Activated naive CD4-positive, alpha-beta T cell treated with Interleukin-2 at 50 U/mL for 16 hours (primary cell): ENCODE data around the gene TMEM87B.
A peak's percentile ranks its signal among the peaks of the same experiment; 100 is the strongest.
"Not testable (repeated sequence)": the region's sequence is repeated elsewhere in the genome, so short reads cannot be mapped to it uniquely, and the experiment has no call there.

Experiments used
- DNase-seq: peaks from one replicate; pipeline ENCODE4 v3.0.0-alpha.2; 2020

TMEM87B gene

DNA sequence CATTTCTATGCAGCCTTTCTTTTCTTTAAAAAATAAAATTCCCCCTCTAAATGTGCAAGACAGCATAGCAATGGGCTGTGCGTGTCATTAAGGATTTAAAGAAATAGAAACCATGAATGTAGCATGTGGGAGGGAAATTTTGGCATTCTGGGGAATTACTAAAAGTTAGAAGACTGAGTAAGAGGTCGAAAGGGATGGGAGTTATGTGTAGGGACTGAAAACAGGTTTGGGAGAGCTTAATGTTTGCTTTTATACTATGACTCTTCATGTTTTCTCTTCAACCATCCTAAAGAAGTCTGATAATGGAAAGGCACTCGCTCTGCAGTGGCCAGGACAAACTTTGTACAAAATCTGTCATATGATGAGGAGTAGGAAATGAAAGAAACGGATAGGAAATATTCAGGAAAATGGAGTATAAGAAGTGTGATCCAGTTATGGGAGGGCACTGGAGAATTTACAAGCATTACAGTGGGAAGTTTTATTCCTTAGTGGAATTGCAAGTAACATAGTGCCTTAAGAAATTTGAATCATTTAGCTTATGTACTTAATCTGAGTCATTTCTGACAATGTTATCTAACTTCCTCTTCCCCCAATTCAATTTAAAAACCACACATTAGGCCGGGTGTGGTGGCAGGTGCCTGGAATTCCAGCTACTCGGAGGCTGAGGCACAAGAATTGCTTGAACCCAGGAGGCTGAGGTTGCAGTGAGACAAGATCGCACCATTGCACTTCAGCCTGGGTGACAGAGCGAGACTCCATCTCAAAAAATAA lies 20.6 kb downstream of the TMEM87B start:
- no peak for DNase-seq

DNA sequence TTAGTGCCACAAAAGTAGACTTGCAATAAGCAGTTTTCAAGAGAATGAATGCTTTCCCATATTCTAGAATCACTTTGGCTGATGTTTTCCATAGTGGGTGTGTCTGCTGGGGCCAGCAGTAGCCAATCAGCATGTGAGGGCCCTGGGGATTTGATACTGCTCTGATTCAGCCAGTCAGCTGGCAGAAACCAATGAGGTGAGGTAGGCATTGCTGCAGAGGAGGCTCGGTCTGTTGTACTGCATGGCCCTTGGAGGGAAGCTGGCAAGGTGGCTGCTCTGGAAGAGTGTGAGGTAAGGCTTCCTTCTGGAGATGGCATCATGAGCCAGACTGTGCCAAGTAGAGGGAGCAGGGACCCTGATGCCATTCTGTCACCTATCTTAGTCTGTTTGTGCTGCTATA lies 22.7 kb downstream of the TMEM87B start:
- no peak for DNase-seq

DNA sequence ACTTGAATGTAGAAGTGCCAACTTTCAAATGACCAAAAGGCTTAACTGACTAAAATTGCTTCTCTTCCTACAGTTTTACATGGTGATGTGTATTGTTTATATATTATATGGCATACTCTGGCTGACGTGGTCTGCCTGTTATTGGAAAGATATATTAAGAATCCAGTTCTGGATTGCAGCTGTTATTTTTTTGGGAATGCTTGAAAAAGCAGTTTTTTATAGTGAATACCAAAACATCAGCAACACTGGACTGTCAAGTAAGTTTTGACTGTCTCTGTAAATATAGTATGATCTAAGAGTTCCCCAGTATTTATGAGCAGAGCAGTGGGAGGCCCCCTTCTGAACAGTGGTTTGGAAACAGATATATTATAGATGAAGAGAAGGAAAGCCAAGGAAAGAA lies 26.2 kb downstream of the TMEM87B start:
- DNase-seq = no peak

DNA sequence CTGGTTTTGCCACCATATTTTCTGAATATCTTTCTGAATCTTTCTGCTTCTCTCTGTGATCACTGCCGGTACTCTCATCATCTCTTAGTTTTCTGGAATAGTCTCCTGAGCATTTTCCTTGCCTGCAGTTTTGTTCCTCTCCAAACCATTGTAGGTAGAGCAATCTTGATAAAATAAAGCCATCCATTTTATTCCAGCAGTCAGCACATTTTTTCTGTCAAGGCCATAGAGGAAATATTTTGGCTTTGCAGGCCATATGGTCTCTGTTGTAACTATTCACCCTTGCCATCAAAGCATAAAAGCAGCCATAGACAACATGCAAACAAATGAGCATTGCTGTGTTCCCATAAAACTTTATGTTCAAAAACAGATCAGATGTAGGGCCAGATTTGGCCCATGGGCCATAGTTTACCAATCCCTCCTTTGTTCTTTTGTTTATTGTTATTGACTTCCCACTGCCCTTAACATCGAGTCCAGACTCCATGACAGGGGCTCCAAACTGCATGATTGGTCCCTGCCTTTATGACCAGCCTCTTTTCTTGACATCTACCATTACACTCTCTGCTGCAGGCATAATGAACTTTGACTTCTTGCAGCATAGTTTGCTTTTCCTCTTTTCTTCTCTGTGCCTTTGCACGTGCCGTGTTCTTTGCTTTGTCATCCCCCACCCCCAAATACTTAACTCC lies 29.8 kb downstream of the TMEM87B start:
- no peak for DNase-seq

DNA sequence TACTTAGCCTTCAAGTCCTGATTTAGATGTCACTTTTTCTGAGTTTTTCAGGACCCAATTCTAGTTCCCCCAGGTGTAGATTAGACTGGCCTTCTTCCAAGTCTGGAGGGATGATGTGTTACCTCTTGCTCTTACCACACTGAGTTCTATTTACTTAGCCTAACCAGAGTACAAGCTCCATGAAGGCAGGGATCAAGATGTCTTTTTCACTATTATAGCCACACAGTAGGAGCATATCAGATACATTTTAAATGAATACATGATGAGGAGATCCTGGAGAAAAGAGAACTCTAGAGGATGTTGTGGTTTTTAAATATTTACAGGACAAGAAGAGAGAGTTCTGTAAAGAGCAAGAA lies 30.3 kb downstream of the TMEM87B start:
- DNase-seq = no peak

DNA sequence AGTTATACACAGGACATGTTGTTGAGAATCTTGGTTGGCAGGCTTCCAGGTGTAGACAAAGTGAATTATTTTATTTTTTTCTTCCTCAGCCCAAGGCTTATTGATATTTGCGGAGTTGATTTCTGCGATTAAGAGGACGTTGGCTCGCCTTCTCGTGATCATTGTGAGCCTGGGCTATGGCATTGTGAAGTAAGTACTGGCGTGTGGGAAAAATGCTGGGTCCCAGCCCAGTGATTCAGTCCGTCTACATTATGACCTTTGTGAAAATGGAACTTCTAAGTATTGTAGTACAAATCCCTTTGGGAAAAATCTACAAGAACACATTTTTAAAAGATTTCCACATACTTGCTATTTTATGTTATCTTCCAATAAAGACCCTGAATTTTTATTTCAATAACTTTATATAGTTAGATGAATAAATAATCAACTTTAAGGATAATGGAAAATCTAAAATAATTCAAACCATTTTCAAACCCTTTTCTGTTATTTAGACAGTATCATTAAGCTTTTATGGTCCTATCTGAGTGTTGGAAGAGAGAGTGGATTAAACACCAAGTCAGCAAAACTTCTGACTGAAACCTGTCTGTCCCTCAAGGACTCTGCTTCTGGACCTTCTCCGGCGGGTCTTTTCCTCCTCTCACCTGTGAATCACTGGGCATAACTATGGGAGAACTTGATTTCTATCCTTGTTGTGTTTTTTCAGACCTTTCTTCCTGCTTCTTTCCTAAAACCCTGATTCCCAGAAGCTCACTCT lies 31.0 kb downstream of the TMEM87B start:
- DNase-seq = no peak

DNA sequence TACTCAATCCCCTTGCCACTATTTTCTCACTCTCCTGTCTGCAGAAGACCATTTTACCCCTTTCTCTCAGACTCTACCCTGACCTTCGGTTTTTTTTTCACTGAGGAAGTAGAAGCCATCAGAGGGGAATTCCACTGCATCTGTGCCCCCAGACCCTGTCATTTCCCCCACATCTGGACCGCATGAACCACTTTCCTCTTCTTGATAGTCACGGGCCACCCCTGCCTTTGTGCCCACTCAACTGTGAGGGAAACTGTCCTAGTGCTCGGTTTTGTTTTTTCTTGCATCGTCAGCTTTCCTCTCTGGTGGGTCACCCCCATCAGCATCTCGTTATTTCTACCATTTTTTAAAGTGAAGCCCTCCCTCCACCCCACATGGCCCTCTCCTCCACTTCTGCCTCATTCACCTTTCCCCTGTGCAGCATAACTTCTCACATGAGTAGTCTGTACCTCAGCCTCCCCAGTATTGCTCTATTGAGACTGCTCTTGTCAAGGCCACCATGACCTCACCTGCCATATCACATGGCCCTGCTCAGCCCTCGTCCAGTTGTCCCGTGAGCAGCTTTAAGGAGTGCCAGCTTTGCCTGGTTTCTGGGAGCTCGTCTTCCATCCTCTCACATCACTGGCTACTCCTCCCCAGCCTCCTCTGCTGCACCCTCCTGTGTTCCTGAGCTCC lies 32.4 kb downstream of the TMEM87B start:
- no peak for DNase-seq

DNA sequence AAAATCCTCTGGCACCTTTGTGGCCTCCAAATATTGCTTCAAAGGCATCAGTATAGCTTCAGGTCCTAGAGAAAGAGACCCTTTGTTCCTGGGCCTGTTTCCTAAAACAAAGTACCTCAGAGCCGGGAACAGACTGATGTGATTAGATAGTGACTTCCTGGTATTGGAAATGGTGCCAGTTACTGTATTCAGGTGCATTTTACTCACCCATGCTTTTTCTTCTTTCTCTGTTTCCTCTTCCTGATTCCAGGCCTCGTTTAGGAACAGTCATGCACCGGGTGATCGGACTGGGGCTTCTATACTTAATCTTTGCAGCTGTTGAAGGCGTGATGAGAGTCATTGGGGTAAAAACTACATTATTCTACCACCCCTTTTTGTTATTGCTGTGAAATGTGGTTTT lies 34.3 kb downstream of the TMEM87B start:
- DNase-seq = no peak

DNA sequence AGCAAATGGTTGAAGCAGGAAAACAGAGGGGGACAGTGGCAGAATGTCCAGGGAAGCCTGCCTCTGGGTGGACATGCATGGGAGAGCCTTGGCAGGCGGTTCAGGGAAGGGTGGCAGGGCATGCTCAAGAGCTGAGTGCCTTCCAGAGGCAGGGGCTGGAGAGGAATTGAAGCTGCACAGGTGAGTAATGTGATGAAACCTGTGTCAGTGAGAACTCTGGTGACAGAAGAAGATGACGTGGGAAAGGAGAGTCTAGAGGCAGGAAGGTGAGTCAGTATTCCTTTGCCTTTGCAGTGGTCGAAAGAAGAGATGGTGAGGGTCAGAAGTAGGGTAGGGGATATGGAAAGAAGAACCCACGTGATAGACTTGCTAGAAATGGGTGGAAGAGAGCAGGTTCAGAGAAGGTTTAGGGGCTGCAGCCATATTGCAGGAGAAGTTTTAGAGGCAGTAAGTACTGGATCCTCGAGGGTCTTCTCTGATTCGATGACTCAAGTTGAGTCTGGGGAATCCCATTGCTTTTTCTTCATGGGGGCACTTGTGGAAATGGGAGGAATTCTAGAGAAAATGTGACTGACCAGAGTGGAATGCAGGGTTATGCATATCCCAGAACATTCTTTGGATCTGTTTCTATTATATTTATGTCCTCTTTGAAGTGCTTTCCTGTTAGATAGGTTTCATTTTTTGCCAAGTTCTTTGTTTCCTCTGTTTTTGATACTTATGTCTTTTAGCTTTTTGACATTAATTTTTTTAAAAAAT lies 37.4 kb downstream of the TMEM87B start:
- DNase-seq = no peak

DNA sequence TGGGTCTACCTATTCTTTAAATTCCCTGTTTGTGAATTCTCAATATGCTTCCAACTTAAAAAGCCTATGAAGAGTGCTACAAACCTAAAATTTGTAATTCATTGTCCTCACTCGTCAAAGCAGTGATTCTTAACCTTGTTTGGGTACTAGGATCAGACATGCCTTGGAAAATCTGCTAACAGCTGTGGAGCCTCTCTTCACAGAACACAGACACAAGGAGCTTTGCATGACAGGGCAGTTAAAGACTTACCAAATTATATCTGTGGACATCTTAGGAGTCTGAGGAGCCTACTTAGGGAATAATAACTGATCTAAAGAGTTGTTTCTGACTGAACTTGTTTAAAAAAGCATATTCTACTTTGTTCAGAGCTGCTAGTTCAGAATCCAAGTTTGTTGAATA lies 38.1 kb downstream of the TMEM87B start:
- no peak for DNase-seq

DNA sequence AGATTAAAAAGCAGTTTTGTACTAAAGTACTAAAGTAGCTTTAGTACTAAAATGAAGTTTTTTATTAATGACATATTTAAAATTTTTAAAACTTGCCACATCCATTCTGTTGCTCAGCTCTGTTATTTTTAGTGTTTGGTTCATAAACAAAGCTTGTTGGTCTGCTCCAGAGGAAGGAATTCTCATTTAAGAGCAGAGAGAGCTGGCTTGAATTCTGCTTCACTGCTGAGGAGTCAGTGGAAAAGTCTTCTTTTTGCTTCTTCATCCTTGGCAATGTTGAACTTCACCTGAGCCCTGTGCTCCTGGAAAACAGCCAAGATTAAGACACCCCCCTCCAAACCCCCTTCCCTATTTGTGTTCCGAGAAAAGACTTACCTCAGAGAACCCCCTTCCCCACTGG lies 40.6 kb downstream of the TMEM87B start:
- no peak for DNase-seq

DNA sequence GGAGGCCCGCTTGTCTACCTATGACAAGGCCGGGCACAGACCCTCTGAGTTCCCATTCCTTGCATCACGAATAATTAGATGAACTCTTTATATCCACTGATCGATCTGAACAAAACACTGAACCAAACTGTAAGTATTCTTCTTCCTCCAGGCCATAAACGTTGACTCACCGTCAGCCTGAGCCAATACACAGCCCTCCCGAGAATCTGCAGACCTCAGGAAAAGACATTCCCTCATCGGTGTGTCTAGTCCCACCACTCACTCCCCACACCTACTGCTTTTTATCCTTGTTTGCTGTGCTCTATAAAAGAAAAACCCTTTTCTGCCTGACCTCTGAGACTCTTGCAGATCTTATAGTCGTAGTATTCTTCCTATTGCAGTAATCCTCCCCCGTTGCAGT lies 41.0 kb downstream of the TMEM87B start:
- DNase-seq = no peak

DNA sequence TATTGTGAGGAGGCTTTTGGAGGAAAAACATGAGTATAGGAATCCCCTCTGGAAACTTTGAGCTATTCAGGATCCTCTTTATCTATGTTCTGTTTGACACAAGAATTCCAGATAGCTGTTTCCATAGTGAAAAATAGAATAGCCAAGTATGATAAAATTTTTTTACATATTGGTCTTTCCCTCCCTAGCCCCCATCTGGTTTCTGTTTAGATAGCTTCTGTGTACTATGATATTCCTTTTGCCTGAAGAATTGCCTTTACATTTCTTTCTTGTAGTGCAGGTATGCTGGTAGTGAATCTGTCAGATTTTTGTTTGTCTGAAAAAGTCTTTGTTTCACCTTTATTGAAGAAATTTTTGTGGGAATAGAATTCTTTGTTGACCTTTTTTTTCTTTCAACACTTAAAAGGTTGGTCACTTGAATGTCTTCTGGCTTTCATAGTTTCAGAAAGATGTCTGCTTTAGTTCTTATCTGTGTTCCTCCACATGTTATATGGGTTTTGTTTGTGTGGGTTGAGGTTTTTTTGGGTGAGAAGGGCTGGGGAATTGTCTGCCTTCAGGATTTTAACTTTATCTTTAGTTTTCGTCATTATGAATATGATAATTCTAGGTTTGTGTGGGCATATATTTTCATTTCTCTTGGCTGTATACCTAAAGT lies 53.2 kb downstream of the TMEM87B start:
- no peak for DNase-seq

DNA sequence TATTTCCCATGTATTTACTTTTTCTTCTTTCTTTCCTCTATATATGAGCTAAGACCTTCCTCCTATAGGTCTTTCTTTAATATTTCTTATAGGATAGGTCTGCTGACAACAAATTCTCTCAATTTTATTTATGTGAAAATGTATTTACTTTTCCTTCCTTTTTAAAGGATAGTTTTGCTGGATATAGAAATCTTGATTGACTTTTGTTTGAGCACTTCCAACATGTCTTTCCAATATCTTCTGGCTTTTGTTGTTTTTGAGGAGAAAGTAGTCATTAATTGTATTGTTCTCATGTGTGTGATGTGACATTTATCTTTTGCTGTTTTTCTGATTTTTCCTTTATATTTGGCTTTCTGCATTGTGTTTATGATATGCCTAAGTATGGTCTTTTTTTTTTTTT lies 54.2 kb downstream of the TMEM87B start:
- DNase-seq = no peak

DNA sequence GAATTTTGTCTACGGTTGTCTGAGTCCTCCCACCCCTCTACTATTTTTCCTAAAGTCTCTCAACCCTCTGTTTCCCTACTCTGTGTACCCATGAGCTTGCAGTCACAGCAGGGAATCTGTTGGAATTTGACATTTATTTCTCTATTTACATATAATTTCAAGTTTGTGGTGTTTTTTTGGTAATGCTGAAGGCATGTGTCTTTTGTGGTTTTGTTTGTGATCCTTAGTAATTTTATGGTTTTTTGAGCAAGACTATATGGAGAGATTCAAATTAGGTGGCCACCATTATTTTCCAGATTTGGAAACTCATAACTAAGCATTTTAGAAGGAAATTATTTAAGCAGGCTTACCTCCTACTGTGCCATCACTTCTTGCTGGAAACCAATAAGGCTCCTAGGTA lies 55.9 kb downstream of the TMEM87B start:
- no peak for DNase-seq

DNA sequence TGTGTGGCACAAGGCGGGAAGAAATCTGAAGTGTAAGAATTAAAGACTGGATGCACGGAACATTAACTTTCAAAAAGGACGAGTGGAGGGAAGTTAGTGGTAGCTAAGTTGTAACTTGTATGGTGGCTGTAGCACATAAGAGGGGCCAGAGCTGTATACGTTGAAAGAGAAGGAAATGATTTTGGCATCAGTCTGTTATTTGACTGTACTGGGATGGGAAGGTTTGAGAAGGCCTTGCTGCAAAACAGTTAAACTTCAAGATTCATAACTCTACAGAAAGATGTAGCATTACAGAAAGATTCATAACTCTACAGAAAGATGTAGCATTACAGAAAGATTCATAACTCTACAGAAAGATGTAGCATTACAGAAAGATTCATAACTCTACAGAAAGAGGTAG lies 58.3 kb downstream of the TMEM87B start:
- not testable (repeated sequence) for DNase-seq

DNA sequence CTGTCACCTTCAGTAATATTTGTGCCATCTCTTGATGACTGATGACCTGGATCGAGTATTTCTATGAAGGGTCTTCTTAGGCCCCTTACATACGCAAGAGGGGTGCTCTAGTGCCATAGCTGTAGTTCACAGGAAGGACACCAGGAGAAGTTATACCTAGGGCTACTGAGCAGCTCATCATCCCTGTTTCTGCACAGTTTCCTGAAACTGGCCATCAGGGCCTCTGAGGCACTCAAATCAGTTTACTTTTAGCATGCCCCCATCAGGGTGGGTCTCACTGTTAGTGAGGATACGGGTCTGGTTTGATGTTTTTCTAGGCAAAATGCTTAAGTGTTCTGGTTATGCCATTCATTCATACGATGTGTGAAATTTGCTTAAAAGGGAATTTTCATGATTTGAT lies 63.1 kb downstream of the TMEM87B start:
- no peak for DNase-seq

DNA sequence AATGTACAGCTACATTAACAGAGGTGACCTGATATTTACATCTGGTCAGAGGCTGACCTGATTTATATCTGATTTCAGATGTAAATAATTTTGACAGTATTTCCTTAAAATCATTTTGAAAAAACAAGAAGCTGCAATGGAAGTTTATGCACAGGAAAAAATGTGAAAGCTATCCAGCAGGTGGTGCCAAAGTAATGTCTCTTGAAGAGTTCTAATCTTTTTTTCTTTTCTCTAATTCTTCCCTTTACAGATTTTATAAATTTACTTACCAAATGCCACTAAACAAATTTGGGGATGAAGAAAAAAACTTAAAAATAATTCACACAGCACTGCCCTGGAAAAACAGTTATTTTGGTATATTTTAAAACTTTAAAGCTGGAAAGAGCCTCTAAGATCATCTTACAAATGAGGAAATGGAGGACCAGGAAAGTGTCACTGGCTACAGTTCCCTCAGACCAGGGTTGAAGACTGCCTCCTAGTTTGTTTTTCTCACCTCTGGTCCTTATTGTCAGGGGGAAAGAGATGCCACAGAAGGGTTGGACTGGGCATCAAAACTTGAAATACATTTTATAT lies 66.7 kb downstream of the TMEM87B start:
- peak; percentile 26 for DNase-seq

DNA sequence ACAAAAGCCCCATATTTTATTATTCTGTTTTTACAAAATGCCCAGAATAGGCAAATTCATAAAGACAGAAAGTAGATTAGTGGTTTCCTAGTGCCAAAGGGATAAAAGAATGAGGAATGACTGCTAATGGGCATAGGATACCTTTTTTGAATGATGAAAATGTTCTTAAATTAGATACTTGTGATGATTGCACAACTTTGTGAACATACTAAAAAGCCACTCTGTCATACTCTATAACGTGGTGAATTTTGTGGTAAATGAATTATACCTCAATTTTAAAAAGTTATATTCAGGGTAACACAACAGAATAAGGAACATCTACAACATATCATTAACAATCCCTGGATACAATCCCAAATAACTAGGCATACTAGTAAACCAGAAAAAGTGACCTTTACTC lies 74.0 kb downstream of the TMEM87B start:
- DNase-seq = no peak

DNA sequence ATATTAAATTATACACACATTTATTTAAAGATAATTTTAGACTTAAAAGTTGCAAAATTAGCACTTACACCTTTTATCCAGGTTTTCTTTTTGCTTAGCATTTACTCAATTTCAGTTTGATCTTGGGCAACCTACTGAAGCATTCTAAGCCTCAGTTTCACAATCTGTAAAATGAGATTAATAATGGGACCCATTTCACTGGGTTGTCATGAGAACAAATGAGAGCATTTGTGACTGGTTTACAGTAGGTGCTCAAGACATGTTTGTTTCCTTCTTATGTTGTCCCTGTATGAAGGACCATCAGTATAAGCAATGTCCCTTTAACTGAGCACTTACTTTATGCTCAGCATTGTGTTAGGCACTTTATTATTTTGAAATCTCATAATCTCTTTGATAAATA lies 78.3 kb downstream of the TMEM87B start:
- no peak for DNase-seq

DNA sequence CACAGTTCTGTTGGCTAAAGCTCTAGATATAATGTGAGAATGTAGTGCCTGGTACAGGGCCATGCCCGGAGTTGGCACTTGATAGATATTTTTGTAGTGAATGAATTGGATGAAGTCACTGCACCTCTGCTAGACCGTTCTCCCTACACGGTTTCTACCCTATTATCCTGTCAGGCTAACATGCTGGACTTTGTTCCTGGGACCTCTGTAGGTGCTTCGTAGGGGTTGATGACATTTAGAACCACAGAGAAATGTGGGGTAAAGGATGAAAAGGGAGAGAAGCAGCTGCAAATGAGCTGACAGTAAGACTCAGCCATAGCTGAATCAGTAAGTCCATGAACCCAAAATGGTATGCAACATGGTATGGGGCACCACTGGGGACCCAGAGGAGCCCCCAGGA lies 79.1 kb downstream of the TMEM87B start:
- DNase-seq = no peak

DNA sequence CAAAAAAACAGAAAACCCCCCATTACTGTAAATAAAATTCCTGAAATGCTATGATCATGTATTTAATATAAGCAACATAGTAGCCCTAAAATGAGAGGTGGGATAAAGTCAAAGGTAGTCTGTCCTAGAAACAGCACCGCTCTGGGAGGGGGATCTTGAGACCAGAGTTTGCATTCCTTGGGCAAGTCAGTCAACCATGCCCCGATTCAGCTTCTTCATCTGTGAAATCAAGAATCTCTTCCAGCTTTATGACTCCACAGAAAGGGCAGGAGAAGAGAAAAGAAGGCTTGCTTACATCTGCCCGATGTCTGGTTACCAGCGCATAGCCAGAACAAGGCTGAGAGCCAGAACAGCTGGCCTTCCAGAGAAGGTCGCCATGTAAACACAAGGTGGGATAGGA lies 81.0 kb downstream of the TMEM87B start:
- DNase-seq = no peak
